Activated CD8-positive, alpha-beta T cell treated with anti-CD3 and anti-CD28 coated beads for 36 hours (primary cell): ENCODE measurements around the gene RXRA. TPM values are rescaled to one million over a fixed set of nuclear protein-coding genes. Genes with fewer than 3 reads are reported as not detected.

Source experiments
- ATAC-seq: fragments of 200-7000 bp; cut with Tn5 transposase; one replicate; pipeline ENCODE4 v1.10.0; 2021; ENCODE audit warnings: mild to moderate bottlenecking, moderate library complexity
- CTCF ChIA-PET: fragments of 350-600 bp; sonication (Branson Sonifier 250); formaldehyde crosslinking; loops from one replicate; lab custom pipeline; 2021; ENCODE audit warnings: antibody characterized with exemption; lab: Charles Lee
- POLR2A ChIA-PET: fragments of 350-600 bp; sonication (Branson Sonifier 250); formaldehyde crosslinking; loops from one replicate; lab custom pipeline; 2021; ENCODE audit warnings: antibody characterized with exemption; lab: Charles Lee
- DNase-seq: peaks from one replicate; pipeline ENCODE4 v3.0.0-alpha.2; 2020
- H3K27ac Mint-ChIP-seq: one replicate; pipeline ENCODE4 v1.8.0; 2021; ENCODE audit warnings: mild to moderate bottlenecking, mixed read lengths
- H3K27me3 Mint-ChIP-seq: one replicate; pipeline ENCODE4 v1.8.0; 2021; ENCODE audit warnings: mixed read lengths
- H3K36me3 Mint-ChIP-seq: one replicate; pipeline ENCODE4 v1.8.0; 2021; ENCODE audit warnings: low read depth, mixed read lengths
- H3K4me1 Mint-ChIP-seq: one replicate; pipeline ENCODE4 v1.8.0; 2021; ENCODE audit warnings: low read depth, mixed read lengths
- H3K4me3 Mint-ChIP-seq: one replicate; pipeline ENCODE4 v1.8.0; 2021; ENCODE audit warnings: mild to moderate bottlenecking, moderate library complexity, mixed read lengths
- H3K9me3 Mint-ChIP-seq: one replicate; pipeline ENCODE4 v1.8.0; 2021; ENCODE audit warnings: mixed read lengths
- intact Hi-C: fragments of 100-400 bp; cut with micrococcal nuclease; formaldehyde crosslinking; loops from one replicate; pipeline ENCODE4 v1.10.0; 2022
- total RNA-seq, 2 experiments: library from RNA; stranded (reverse); gene quantifications; one replicate each; pipeline ENCODE4 v1.2.3, GENCODE V29; 2021
- TF ChIP-seq, protein P1 (sequence below): fragments of 200-600 bp; IDR thresholded peaks from one replicate; pipeline ENCODE4 v1.8.0; 2022; ENCODE audit warnings: antibody characterized with exemption, mild to moderate bottlenecking

The RXRA gene
- total RNA-seq, 2 experiments from 2014 or later = 23.2 to 23.8 TPM

DNA sequence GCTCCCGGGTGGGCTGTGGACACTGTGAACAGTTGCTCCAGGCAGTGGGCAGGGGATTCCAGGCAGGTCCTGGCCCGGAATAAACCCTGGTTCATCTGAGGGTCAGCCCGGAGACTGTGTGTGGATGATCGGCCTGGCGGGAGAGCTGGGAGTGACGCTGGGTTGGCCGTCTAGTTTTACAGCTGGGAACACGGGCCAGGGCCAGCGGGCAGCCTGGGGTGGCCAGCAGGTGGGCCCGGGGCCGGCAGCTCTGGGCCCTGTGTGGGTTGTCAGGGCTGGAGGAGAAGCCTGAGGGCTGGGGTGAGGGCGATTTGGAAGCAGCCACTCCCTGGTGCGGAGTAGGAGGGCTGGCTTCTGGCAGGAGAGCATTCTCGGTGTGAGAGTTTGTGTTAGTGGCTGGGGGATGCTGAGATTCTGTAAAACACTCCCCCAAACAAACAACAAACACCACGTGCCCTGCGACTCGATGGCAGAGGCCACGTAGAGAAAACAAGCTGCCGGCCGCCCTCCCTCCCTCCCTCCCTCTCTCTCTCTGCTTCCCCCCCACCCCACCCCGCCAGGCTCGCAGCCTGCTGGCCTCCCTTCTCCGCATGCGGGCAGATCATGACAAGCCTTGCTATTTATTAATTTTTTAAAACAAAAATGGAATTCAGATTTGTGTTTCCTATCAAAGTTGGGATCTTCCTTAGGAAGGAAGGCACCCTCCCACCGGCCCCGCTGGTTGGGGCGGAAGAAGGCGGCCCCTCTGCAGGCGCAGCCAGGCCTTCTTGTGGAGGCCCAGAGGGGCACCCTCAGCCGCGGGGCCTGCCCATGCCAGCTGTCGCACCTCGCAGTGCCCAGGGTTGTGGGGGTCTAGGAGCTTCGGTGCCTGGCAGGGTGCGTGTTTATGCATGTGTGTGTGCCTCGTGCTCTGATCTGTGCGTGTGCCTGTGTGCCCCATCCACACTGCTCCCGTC, 49.5 kb downstream of the RXRA start:
- no peak for DNase-seq
- intact Hi-C loops = loop anchor here (5.0 kb wide), 1 partner anchor 62 kb away; no protein-coding TSS in a partner anchor
- Mint-ChIP-seq H3K4me1 (no peaks in the 10 kb centered on the region), H3K36me3 (no peaks in the 10 kb centered on the region), H3K27me3 (no peaks in the 10 kb centered on the region), H3K4me3 (no peak overlapping the region), H3K9me3 (no peaks in the 10 kb centered on the region), H3K27ac (no peak overlapping the region)
- TF ChIP-seq, protein P1, sequence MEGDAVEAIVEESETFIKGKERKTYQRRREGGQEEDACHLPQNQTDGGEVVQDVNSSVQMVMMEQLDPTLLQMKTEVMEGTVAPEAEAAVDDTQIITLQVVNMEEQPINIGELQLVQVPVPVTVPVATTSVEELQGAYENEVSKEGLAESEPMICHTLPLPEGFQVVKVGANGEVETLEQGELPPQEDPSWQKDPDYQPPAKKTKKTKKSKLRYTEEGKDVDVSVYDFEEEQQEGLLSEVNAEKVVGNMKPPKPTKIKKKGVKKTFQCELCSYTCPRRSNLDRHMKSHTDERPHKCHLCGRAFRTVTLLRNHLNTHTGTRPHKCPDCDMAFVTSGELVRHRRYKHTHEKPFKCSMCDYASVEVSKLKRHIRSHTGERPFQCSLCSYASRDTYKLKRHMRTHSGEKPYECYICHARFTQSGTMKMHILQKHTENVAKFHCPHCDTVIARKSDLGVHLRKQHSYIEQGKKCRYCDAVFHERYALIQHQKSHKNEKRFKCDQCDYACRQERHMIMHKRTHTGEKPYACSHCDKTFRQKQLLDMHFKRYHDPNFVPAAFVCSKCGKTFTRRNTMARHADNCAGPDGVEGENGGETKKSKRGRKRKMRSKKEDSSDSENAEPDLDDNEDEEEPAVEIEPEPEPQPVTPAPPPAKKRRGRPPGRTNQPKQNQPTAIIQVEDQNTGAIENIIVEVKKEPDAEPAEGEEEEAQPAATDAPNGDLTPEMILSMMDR = no peak
- ChIA-PET CTCF (interaction anchor here (0.9 kb wide), 1 partner anchor 11 kb away, joined by 3 read pairs; no protein-coding TSS in a partner anchor), POLR2A (interaction anchor here (1.3 to 1.6 kb wide), 2 partner anchors 12 to 42 kb away, joined by 4 read pairs; no protein-coding TSS in a partner anchor)
- no peak for ATAC-seq

DNA sequence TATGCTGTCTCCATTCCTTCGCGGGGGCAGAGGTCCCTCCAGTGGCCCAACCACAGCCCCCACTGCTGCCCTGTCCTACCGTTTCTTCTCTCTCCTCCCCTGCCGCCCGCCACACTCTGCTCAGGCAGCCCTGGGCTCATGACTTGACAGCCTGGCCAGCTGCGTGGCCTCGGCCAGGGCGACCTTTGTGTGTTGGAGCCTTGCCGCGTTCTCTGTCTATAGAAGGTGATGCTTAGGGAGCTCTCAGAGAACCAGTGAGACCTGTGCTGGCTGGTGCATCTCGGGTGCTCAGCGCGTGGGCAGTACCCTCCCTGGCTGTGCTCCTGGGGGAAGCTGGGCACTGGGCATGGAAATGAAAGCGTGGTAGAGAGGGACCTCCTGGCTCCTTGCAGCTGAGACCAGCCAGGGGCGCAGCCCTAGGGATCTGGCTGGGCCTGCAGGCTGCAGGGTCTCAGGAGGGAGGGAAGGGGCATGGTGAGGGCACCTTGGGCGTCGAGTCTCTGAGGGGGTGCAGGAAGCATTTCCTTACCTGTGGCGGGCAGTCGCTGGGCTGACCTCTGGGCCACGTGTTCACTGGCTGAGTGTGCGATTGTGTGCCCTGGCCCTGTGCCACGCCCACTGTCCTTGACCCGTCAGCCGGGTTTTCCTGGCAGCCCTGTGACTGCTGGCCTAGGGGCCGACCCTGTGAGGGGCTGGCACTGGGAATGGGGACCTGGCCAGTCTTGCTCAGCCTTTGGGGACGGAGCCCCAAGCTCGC, 50.3 kb downstream of the RXRA start:
- DNase-seq (no peak), ATAC-seq (no peak)
- Mint-ChIP-seq H3K4me3 (no peak overlapping the region), H3K9me3 (no peaks in the 10 kb centered on the region), H3K36me3 (no peaks in the 10 kb centered on the region), H3K27me3 (no peaks in the 10 kb centered on the region), H3K27ac (no peak overlapping the region), H3K4me1 (peaks cover 5% of the 10 kb centered on the region)
- TF ChIP-seq, protein P1 = no peak
- intact Hi-C loops = loop anchor here (5.0 kb wide), 1 partner anchor 61 kb away; no protein-coding TSS in a partner anchor
- POLR2A ChIA-PET = interaction anchor here (1.3 to 1.6 kb wide), 2 partner anchors 11 to 42 kb away, joined by 4 read pairs; no protein-coding TSS in a partner anchor
- CTCF ChIA-PET = interaction anchor here (0.9 kb wide), 1 partner anchor 12 kb away, joined by 3 read pairs; no protein-coding TSS in a partner anchor

DNA sequence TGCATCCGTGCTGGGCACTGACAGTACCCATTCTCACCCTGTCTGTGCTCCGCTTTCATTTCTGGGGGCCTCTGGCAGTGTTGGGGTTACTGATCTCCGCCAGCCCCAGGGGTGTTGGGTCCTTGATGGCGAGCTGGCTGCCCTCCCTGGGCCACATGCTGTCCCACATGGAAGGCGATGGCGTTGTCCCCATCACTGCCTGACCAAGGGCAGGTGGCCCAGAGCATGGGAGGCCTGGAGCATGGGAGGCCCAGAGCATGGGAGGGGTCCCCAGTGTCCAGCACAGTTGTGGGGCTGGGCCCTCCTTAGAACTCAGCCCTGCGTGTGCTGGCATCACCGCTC, 50.9 kb downstream of the RXRA start:
- TF ChIP-seq, protein P1 = no peak
- ChIA-PET CTCF (interaction anchor here (2.5 kb wide), 1 partner anchor 66 kb away, joined by 11 read pairs; no protein-coding TSS in a partner anchor), POLR2A (interaction anchor here (1.3 to 1.6 kb wide), 2 partner anchors 11 to 20 kb away, joined by 4 to 6 read pairs; no protein-coding TSS in a partner anchor)
- DNase-seq = no peak
- Mint-ChIP-seq H3K27me3 (no peaks in the 10 kb centered on the region), H3K36me3 (no peaks in the 10 kb centered on the region), H3K27ac (no peak overlapping the region), H3K4me3 (no peak overlapping the region), H3K4me1 (peaks cover 10% of the 10 kb centered on the region), H3K9me3 (no peaks in the 10 kb centered on the region)
- ATAC-seq = no peak
- intact Hi-C loops = loop anchor here (5.0 kb wide), 1 partner anchor 60 kb away; no protein-coding TSS in a partner anchor

DNA sequence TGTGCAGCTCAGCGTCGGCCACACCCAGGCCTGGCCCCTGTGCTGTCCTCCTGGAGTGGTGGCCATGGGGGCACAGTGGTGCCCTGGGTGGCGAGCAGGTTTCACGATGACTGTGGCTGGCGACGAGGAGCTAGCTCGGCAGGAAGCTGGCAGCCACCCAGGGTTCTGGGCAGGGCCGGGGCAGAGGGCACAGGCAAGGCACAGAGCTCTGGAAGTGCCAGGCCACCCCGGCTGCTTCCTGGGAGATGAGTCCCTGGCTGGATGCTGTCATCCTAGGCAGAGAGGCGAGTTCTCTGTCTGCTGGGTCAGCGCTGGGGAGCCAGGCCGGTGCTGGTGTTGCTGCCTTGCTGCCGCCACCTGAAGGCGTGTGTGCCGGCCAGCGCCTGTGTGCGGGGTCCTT, 51.7 kb downstream of the RXRA start:
- CTCF ChIA-PET = interaction anchor here (1.4 to 2.5 kb wide), 2 partner anchors 14 to 65 kb away, joined by 3 to 11 read pairs; no protein-coding TSS in a partner anchor
- intact Hi-C loops = loop anchor here (5.0 kb wide), 1 partner anchor 59 kb away; no protein-coding TSS in a partner anchor
- ATAC-seq = no peak
- TF ChIP-seq, protein P1 = no peak
- POLR2A ChIA-PET = interaction anchor here (0.6 to 1.6 kb wide), 3 partner anchors 19 to 28 kb away, joined by 3 to 6 read pairs (median 3); no protein-coding TSS in a partner anchor
- Mint-ChIP-seq H3K4me3 (no peak overlapping the region), H3K4me1 (peaks cover 19% of the 10 kb centered on the region), H3K27me3 (no peaks in the 10 kb centered on the region), H3K9me3 (no peaks in the 10 kb centered on the region), H3K27ac (no peak overlapping the region), H3K36me3 (no peaks in the 10 kb centered on the region)
- no peak for DNase-seq
